Activated B cell treated with CpG ODN at 0.5 μM for 24 hours (primary cell): ENCODE results near the gene CABS1. TPM values are rescaled to one million over a fixed set of nuclear protein-coding genes. Genes with fewer than 3 reads are reported as not detected.

Experiments used
- ATAC-seq: fragments of 200-7000 bp; cut with Tn5 transposase; one replicate; pipeline ENCODE4 v1.10.0; 2021; ENCODE audit warnings: low read depth, mild to moderate bottlenecking, moderate library complexity
- CTCF ChIA-PET: fragments of 350-600 bp; sonication (Branson Sonifier 250); formaldehyde crosslinking; loops from one replicate; lab custom pipeline; 2021; ENCODE audit warnings: antibody characterized with exemption; lab: Charles Lee
- POLR2A ChIA-PET: fragments of 350-600 bp; sonication (Branson Sonifier 250); formaldehyde crosslinking; loops from one replicate; lab custom pipeline; 2021; ENCODE audit warnings: antibody characterized with exemption; lab: Charles Lee
- DNase-seq: peaks from one replicate; pipeline ENCODE4 v3.0.0; 2022
- H3K27ac Mint-ChIP-seq: one replicate; pipeline ENCODE4 v1.8.0; 2020; ENCODE audit warnings: mixed read lengths
- H3K27me3 Mint-ChIP-seq: one replicate; pipeline ENCODE4 v1.8.0; 2021; ENCODE audit warnings: mixed read lengths
- H3K36me3 Mint-ChIP-seq: one replicate; pipeline ENCODE4 v1.8.0; 2021; ENCODE audit warnings: low read depth, mixed read lengths
- H3K4me1 Mint-ChIP-seq: one replicate; pipeline ENCODE4 v1.8.0; 2021; ENCODE audit warnings: mixed read lengths
- H3K4me3 Mint-ChIP-seq: one replicate; pipeline ENCODE4 v1.8.0; 2020; ENCODE audit warnings: mild to moderate bottlenecking, mixed read lengths
- H3K9me3 Mint-ChIP-seq: one replicate; pipeline ENCODE4 v1.8.0; 2020; ENCODE audit warnings: mixed read lengths
- CTCF ChIP-seq: fragments of 200-600 bp; IDR thresholded peaks from one replicate; pipeline ENCODE4 v1.8.0; 2022; ENCODE audit warnings: antibody characterized with exemption, mild to moderate bottlenecking
- intact Hi-C: fragments of 100-400 bp; cut with micrococcal nuclease; formaldehyde crosslinking; loops from one replicate; pipeline ENCODE4 v1.15.1; 2024
- total RNA-seq: library from RNA; stranded (reverse); gene quantifications from 2 replicates; pipeline ENCODE4 v1.2.3, GENCODE V29; 2022

Gene CABS1
- total RNA-seq, 1 donor from 2014 or later = not detected

- no peak overlapping the region for H3K27ac Mint-ChIP-seq
- no peaks in the 10 kb centered on the region for H3K36me3 Mint-ChIP-seq
- H3K27me3 Mint-ChIP-seq = no peaks in the 10 kb centered on the region
- ATAC-seq (no peak), DNase-seq (no peak)
- no peak overlapping the region for H3K4me3 Mint-ChIP-seq
- no peak for TF ChIP-seq CTCF
- intact Hi-C loops = no loop called here
- ChIA-PET POLR2A (no interaction called here), CTCF (no interaction called here)
- H3K4me1 Mint-ChIP-seq = no peaks in the 10 kb centered on the region
- no peaks in the 10 kb centered on the region for H3K9me3 Mint-ChIP-seq
These were observed 21.0 kb upstream of the CABS1 start for GRCh38 chr4:70313736-70314135.

- TF ChIP-seq CTCF = no peak
These were observed 18.9 kb upstream of the CABS1 start for GRCh38 chr4:70315928-70316327.

GRCh38 chr4:70326052-70326451 is 8.7 kb upstream of the CABS1 start:
- TF ChIP-seq CTCF = no peak
- no peaks in the 10 kb centered on the region for H3K36me3 Mint-ChIP-seq
- POLR2A ChIA-PET = no interaction called here

More at GRCh38 chr4:70315928-70316327, 18.9 kb upstream of the CABS1 start:
- Mint-ChIP-seq H3K36me3 (no peaks in the 10 kb centered on the region), H3K4me1 (no peaks in the 10 kb centered on the region), H3K9me3 (no peaks in the 10 kb centered on the region), H3K27me3 (no peaks in the 10 kb centered on the region), H3K27ac (no peak overlapping the region), H3K4me3 (no peak overlapping the region)
- DNase-seq = no peak
- ATAC-seq = no peak
- ChIA-PET POLR2A (no interaction called here), CTCF (no interaction called here)
- intact Hi-C loops = no loop called here

GRCh38 chr4:70336043-70336442 is 1.3 kb downstream of the CABS1 start:
- Mint-ChIP-seq H3K4me3 (no peak overlapping the region), H3K9me3 (no peaks in the 10 kb centered on the region), H3K27ac (no peak overlapping the region), H3K4me1 (no peaks in the 10 kb centered on the region), H3K36me3 (no peaks in the 10 kb centered on the region), H3K27me3 (no peaks in the 10 kb centered on the region)
- no peak for DNase-seq
- ATAC-seq = no peak
- intact Hi-C loops = no loop called here
- ChIA-PET CTCF (no interaction called here), POLR2A (no interaction called here)
- TF ChIP-seq CTCF = no peak

More at GRCh38 chr4:70326052-70326451, 8.7 kb upstream of the CABS1 start:
- H3K27ac Mint-ChIP-seq = no peak overlapping the region
- CTCF ChIA-PET = no interaction called here
- no peaks in the 10 kb centered on the region for H3K9me3 Mint-ChIP-seq
- intact Hi-C loops = no loop called here
- ATAC-seq (no peak), DNase-seq (no peak)
- H3K4me3 Mint-ChIP-seq = no peak overlapping the region
- H3K27me3 Mint-ChIP-seq = no peaks in the 10 kb centered on the region
- no peaks in the 10 kb centered on the region for H3K4me1 Mint-ChIP-seq

- POLR2A ChIA-PET = no interaction called here
- intact Hi-C loops = no loop called here
- H3K36me3 Mint-ChIP-seq = no peaks in the 10 kb centered on the region
These were observed 3.2 kb downstream of the CABS1 start for GRCh38 chr4:70337886-70338420.

More at GRCh38 chr4:70337886-70338420, 3.2 kb downstream of the CABS1 start:
- H3K27me3 Mint-ChIP-seq = no peaks in the 10 kb centered on the region
- H3K4me3 Mint-ChIP-seq = no peak overlapping the region
- no peak overlapping the region for H3K27ac Mint-ChIP-seq
- no peak for ATAC-seq
- no peaks in the 10 kb centered on the region for H3K9me3 Mint-ChIP-seq
- no peak for TF ChIP-seq CTCF
- DNase-seq = no peak
- CTCF ChIA-PET = no interaction called here
- H3K4me1 Mint-ChIP-seq = no peaks in the 10 kb centered on the region
